ENCODE measurements around the gene PLA2G4A.

DNA sequence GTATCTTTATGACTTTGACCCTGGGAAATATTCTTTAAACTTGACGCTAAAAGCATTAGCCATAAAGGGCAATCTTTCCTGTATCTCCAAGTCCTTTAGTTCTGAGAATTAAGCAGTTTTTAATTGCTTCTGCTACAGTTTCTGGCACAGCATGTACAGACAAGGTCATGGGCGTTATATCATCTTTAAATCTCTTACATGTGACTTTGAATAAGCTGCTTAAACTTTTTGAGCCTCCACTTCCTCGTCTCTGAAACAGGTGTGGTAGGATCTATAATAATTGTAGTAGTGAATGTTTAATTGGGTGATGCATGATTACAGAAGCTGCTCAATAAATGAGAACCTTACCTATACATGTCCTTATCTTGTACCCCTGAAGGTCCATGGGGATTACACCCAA is 153.4 kb downstream of the PLA2G4A start:
- TF ChIP-seq CTCF (IDR thresholded peaks at IDR 0.05) (no peak), POLR2A (IDR thresholded peaks at IDR 0.05) (no peak), POLR2AphosphoS5 (IDR thresholded peaks at IDR 0.05) (no peak)

All from transverse colon (tissue), 4 donors.